GM10847 (cell line): ENCODE data around the gene TEKTIP1.

ENCODE experiments used
- POLR2A ChIP-seq: IDR thresholded peaks from 2 replicates; pipeline ENCODE4 v1.6.1; 2011; ENCODE audit not compliant: insufficient read length; ENCODE audit errors: extremely low read depth

The TEKTIP1 gene

DNA sequence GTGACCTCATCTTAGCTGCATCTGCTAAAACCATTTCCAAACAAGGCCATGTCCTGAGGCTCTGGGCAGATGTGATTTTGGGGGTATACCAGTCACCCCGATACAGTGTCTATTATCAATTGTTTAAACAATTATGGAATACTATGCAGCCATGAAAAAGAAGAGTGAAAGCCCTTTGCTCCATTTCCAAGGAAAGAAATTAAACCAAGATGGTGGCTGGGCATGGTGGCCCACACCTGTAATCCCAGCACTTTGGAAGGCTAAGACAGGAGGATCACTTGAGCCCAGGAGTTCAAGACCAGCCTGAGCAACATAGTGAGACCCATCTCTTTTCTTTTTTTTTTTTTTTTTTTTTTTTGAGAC lies 763 bp downstream of the TEKTIP1 start:
- TF ChIP-seq POLR2A = no peak

DNA sequence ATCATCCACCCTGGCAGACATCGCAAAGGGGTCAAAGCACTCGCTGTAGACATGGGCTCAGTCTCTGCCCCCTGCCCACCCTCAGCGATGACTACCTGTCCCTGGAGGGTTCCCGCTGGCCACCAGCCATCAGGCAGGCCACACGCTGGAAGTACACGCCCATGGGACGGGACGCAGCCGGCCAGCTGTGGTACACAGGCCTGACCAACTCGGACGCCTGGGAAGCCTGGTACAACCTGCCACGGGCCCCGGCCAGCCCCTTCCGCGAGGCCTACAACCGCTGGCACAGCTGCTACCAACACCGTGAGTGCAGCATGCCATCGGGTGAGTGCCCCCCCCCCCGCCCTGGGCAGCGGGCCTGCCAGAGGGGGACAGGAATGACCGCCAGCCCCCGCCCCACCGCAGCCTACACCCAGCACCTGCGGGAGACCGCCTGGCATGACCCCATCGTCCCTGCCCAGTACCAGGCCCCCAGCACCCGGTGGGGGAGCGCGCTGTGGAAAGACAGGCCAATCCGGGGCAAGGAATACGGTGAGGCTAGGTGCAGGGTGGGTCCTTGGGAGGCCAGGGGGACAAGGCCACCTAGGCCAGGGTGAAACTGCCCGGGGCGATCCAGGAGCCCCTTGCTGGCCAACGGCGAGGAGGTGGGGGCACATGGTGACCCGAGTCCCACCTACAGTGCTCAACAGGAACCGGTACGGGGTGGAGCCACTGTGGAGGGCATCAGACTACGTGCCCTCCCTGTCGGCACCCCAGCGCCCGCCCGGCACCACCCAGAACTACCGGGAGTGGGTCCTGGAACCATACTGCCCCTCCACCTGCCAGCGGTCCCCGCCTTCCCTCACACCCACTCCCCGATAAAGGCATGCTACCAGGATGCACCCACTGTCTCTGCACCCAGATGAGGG lies 4.4 kb downstream of the TEKTIP1 start:
- no peak for TF ChIP-seq POLR2A

DNA sequence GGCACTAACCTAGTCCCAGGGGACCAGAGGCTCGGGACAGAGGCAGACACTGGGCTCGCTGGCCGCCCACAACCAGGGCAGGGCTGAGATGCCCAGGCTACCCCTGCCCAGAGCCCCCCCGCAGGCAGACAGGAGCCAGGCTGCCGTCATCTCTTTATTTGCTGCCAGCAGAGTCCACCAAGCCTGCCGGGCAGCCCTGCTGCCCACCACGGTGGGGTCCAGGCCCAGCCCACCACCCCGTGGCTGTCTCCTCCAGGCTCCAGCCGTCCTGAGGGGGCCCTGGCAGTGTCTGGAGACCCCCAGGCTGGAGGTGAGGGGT lies 5.0 kb downstream of the TEKTIP1 start:
- TF ChIP-seq POLR2A = no peak

DNA sequence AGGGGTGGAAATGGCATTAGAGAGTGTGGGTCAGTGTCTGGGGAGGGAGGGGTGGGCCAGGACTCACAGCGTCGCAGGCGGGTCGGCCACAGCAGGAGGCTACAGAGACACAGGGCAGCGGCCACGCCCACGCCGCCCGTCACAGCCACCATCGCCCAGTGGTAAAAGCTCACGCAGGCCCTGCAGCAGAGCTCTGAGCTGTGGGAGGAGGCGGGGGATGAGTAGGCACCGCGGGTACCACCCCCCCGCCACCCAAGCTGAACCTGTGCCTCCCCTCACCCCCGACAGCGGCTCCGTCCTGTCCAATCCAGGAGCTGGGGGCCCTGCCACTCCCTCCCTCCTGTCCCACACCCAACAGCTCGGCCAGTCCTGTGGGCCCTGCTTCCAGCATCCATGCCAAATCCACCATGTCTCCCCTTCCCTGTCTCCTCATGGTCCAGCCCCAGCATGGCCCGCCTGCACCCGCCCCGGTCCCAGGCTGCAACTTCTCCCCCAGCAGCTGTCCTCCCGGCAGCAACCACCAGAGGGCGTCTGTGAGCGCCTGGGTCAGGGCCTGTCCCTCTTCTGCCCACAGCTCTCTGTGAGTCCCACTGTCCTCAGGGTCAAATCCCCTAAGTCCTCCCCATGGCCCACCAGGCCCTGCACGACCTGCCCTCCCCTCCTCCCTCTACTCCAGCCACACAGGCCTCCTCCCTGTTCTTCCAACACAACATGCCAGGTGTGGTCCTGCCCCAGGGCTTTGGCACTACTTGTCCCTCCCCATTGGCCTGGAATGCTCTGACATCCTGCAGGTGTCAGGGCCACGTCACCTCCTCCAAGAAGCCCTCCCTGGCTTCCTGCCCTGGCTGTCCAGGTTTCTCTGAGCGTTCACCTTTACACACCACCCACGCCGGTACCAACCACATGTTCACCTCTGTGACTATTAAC lies 6.0 kb downstream of the TEKTIP1 start:
- TF ChIP-seq POLR2A = no peak

DNA sequence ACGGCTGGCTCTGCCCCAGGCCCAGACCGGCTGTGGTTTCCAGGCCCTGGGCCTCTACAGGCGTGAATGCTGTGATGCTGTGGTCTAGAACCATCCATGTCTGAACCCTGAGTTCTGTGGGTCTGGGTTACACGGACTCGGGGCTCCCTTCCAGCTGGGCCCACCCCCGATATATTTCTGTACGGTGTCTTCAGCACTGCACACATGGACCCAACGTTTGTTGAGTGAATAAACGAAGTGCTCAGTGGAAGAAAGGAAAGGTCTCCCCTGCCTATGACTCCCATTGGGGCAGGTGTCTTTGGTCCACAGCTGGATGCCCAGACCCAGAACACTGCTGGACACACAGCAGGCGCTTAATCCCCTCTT lies 6.7 kb downstream of the TEKTIP1 start:
- no peak for TF ChIP-seq POLR2A

DNA sequence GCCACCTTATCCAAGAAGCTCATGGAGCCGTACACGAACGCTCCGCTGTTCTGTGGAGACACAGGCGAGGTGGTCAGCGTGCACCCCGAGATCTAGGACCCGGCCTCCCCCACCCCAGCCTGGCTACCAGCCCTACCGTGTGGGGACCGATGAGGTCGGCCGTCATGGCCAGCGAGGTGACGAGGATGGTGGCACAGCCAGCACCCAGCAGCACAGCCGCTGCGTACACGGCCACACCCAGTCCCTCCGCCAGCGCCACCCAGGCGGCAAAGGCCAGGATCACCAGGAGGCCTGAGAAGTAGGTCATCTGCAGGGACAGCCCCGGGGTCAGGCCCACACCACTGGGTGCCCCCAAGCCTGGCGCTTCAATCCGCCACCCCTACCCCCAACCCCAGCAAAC lies 7.1 kb downstream of the TEKTIP1 start:
- no peak for TF ChIP-seq POLR2A

DNA sequence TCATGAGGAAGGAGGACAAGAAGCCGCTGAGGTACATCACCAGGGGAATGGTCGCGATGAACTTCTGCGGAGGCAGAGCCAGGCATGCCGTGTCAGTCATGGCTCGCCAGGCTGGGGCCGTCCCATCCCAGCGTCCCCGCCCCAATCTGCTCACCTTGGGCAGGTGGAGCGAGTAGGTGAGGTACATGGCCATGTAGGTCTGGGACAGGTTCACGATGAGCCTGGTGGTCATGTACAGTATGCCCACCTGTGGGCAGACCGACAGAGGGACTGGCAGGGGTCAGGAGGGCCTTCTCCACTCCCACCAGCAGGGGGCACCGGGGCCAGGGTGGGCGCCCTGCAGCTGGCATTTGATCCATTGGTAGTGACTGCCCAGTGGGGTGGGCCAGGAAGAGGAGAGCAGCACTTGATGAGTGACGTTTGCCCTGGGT lies 8.3 kb downstream of the TEKTIP1 start:
- no peak for TF ChIP-seq POLR2A

DNA sequence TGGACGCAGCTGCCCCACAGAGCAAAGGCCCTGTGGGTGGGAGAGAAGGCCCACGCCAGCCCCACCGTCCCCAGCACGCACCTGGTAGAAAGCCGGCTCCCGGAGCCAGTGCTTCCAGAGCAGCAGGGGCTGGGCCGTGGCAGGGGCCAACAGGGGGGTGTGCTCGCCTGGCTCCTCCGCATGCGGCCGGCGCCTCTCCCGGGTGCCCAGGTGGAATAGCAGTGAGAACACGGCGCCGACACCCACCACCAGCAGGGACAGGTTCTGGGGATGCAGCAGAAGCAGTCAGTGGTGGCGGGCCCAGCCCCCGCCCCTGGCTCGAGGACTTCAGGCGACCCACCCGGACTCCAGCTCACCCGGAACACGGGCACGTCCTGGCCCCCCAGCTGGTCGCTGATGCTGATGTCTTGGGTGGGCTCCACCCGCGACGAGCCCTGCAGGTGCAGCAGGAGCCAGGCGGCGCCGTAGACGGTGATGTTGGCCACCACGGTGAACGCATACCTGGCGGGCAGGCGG lies 8.9 kb downstream of the TEKTIP1 start:
- no peak for TF ChIP-seq POLR2A

DNA sequence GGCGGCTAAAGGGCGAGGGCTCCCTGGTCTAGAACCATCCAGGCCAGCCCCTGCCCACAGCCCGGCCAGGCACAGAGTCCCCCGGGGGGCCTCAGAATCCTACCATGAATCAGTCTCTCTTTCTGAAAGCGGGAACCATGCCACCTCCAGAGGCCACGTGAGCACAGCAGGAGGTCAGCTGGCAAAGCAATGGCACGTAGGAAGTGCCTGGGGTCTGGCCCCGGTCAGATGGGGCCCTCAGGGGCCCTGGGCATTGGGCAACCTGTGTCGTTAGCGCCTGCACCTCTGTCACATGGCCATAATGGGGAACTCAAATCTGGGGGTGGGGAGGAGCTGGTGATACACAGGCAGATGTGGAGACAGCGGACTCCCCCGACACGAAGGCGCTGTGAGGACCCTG lies 9.6 kb downstream of the TEKTIP1 start:
- no peak for TF ChIP-seq POLR2A

DNA sequence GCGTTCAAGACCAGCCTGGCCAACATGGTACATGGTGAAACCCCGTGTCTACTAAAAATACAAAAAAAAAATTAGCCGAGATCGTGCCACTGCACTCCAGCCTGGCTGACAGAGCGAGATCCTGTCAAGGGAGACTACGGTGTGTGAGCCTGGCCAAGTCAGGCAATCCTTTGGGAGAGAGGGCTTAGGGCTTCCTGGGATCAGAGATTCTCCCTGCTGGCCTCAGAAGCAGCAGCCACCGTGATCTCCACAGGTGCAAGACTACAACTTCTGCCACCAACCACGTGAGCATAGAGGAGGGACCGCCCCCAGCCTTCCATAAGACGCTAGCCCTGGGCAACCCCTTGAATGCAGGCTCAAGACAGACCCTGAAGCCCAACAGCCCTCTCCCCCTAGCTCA lies 10.8 kb downstream of the TEKTIP1 start:
- TF ChIP-seq POLR2A = no peak

DNA sequence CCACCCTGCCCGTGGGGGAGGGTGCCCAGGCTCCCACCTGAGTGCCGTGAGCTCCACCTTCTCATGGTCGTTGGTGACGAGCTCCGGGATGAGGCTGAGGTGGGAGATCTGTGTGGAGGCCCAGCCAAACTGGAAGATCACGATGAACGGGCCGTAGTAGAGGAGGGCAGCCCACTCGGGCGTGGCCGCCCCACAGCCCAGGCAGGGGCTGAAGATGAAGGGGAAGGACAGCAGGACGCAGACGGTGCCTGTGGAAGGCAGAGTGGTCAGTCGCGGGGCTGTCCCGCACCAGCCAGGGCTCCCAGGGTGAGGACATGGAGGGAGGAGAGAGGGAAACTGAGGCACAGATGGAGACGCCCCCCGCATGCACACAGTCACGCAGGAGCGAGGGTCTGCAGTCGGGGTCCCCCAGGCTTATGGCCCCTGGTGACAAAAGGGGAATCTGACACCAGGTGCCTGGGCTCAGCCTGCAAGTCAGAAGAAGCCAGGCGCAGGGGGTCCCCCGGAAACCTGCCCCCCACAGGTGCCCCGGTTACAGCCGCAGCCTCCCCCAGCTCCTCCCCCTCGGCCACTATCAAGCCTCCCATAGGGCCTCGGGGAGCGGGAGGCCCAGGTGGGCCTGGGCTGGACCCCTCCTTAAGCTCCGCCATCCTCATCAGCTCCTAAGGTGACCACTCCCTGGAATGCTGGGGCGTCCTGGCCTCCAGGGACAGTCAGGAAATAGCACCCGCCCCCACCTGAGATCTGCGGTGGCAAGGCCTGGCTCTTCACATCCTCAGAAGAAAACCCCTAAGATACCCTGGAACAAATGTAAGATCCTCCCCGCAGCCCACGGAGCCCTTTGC lies 12.2 kb downstream of the TEKTIP1 start:
- TF ChIP-seq POLR2A = no peak

DNA sequence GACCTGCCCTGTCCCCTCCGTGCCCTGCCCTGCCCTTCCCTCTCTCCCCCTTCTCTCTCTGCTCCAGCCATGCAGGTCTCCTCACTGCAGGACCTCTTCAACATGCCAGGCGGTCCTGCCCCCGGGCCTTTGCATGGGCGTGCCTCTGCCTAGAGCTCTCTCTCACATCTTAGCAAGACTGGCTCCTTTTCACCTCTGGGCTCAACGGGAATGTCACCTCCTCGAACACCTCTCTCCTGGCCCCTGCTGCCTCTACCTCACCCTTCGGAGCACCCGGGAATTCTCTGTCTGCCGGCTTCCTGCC lies 12.8 kb downstream of the TEKTIP1 start:
- TF ChIP-seq POLR2A = no peak

DNA sequence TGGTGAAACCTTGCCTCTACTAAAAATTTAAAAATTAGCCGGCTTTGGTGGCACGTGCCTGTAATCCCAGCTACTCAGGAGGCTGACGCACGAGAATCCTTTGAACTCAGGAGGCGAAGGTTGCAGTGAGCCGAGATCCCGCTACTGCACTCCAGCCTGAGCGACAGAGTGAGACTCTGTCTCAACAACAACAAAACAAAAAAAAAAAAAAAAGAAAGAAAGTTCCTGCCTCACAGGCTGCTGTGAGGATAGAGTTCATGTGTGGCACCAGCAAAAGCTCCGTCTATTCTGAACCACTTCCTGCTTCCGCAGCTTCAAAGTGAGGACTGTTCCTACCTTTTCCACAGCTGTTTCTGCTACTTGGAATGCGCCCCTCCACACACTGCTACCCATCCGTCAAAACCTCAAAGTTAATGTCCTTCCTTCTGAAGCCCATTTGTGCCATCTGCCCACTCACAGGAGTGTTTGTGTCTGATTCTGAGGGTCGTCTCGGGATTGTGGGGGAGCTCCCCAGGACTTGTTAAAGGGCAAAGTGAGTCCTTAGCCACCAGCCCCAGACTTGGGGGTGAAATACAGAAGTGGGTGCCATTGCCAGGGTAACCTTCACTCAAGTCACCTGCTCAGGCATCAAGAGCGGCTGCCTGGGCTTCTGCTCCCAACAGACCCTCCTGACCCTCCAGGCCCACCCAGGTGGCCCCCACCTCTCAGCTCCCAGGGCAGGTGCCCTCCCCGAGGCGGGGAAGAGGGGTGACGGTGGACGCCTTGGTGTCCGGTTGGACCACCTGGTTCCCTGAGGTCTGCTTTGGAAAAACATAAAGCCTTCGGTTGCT lies 15.5 kb downstream of the TEKTIP1 start:
- TF ChIP-seq POLR2A = no peak

DNA sequence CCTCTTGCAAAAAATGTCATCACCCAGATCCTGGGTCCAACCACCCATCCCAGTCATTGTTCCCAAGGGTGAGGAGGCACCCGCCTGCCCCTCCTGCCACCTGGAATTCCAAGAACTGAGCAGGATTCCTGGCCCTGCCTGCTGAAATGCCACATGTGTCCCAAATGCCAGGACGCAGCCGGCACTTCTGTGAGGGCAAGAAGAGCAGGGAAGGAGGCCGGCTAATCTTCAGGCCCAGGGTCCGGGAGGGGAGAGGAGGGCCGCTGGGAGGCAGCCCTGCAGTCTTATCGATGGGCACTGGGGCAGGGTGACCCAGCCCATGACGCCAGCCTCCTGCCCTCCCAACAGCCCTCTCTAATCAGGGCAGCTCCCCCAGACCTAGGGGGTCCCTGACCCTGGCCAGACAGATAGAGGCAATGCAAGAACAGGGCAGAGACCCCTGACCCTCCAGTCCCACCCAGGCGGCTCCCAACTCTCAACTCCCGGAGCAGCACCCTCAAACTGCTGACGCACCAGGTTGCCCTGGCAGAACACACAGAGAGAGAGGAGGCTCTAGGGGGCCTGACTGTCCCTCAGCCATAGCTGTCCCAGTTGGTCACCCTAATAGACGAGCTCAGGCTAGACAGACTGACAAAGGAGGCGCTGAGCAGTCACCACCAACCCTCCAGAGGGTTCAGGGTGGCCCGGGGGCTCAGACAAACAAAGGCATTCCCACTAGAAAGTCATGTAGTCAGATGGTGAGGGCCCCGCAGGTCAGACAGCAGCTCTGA lies 16.9 kb downstream of the TEKTIP1 start:
- no peak for TF ChIP-seq POLR2A
